ENCODE measurements around the gene CNTROB.

CNTROB gene

GRCh38 chr17:7961421-7961820 is 29.4 kb downstream of the CNTROB start:
- no peak for TF ChIP-seq SP3 (tag by site-specific recombination; IDR thresholded peaks at IDR 0.05)
- no peak for TF ChIP-seq ZNF561 (tag by site-specific recombination; IDR thresholded peaks at IDR 0.05; ENCODE audit: borderline replicate concordance)
- no peak for TF ChIP-seq ZNF114 (tag by site-specific recombination; IDR thresholded peaks at IDR 0.05)
- TF ChIP-seq KLF16 (tag by site-specific recombination; IDR thresholded peaks at IDR 0.05), result no peak
- TF ChIP-seq PRDM6 (tag by site-specific recombination; IDR thresholded peaks at IDR 0.05), result no peak
- no peak for TF ChIP-seq ZNF280C (tag by site-specific recombination; IDR thresholded peaks at IDR 0.05)
- TF ChIP-seq ZNF629 (tag by site-specific recombination; IDR thresholded peaks at IDR 0.05), result no peak
- no peak for TF ChIP-seq ZNF791 (tag by site-specific recombination; IDR thresholded peaks at IDR 0.05)
- no peak for TF ChIP-seq ZNF292 (tag by site-specific recombination; IDR thresholded peaks at IDR 0.05; ENCODE audit: borderline replicate concordance, low read depth)
- no peak for TF ChIP-seq TRIM28 (IDR thresholded peaks at IDR 0.05; ENCODE audit: borderline replicate concordance, low read length)
- TF ChIP-seq ZNF747 (tag by site-specific recombination; IDR thresholded peaks at IDR 0.05), result no peak
- no peak for TF ChIP-seq WT1 (tag by site-specific recombination; IDR thresholded peaks at IDR 0.05)
- no peak for TF ChIP-seq ZNF266 (tag by site-specific recombination; IDR thresholded peaks at IDR 0.05; ENCODE audit: low read depth)
- TF ChIP-seq ZNF354C (tag by site-specific recombination; IDR thresholded peaks at IDR 0.05; ENCODE audit: borderline replicate concordance, low read depth), result no peak
- no peak for TF ChIP-seq ZNF585B (tag by site-specific recombination; IDR thresholded peaks at IDR 0.05)
- no peak for TF ChIP-seq ZNF768 (tag by site-specific recombination; IDR thresholded peaks at IDR 0.05)
- no peak for TF ChIP-seq SCRT2 (tag by site-specific recombination; IDR thresholded peaks at IDR 0.05)
- no peak overlapping the region for H3K4me3 ChIP-seq (ENCODE audit: low read depth, low read length)
- ChIA-PET CTCF (interaction anchor here (0.6 to 2.9 kb wide), 6 partner anchors 11 to 96 kb away, joined by 3 to 20 read pairs (median 3); no protein-coding TSS in a partner anchor), POLR2A (no interaction called here)
- H3K9me3 ChIP-seq (ENCODE audit: control insufficient read depth, insufficient read depth, low read depth, low read length), result no peaks in the 10 kb centered on the region
- no peaks in the 10 kb centered on the region for H3K36me3 ChIP-seq (ENCODE audit: control insufficient read depth in 2 of 2, insufficient read depth in 1 of 2, low read length in 2 of 2)
- no peaks in the 10 kb centered on the region for H3K4me1 ChIP-seq (ENCODE audit: control insufficient read depth, insufficient read depth, low read length)
- no peak overlapping the region for H3K27ac ChIP-seq (ENCODE audit: extremely low read depth, low read depth, low read length)

GRCh38 chr17:7967751-7968150 is 35.7 kb downstream of the CNTROB start:
- no peak overlapping the region for H3K4me3 ChIP-seq (ENCODE audit: low read depth, low read length)
- H3K4me1 ChIP-seq (ENCODE audit: control insufficient read depth, insufficient read depth, low read length), result no peaks in the 10 kb centered on the region
- H3K36me3 ChIP-seq (ENCODE audit: control insufficient read depth in 2 of 2, insufficient read depth in 1 of 2, low read length in 2 of 2), result no peaks in the 10 kb centered on the region
- ChIA-PET POLR2A (no interaction called here), CTCF (interaction anchor here (1.2 kb wide), 1 partner anchor 21 kb away, joined by 4 read pairs; no protein-coding TSS in a partner anchor)
- no peak overlapping the region for H3K27ac ChIP-seq (ENCODE audit: extremely low read depth, low read depth, low read length)
- TF ChIP-seq KLF9 (tag by site-specific recombination; IDR thresholded peaks at IDR 0.05; ENCODE audit: low read depth) (no peak), ZBTB26 (tag by site-specific recombination; optimal IDR thresholded peaks at IDR 0.05) (no peak), PRDM6 (tag by site-specific recombination; IDR thresholded peaks at IDR 0.05) (no peak), ZNF394 (tag by site-specific recombination; IDR thresholded peaks at IDR 0.05; ENCODE audit: borderline replicate concordance) (no peak), ZNF560 (tag by site-specific recombination; IDR thresholded peaks at IDR 0.05; ENCODE audit: borderline replicate concordance) (no peak), ZSCAN18 (tag by site-specific recombination; IDR thresholded peaks at IDR 0.05) (no peak), ZNF558 (tag by site-specific recombination; IDR thresholded peaks at IDR 0.05) (no peak), HOXA7 (CRISPR knock-in tag; IDR thresholded peaks at IDR 0.05; ENCODE audit: borderline replicate concordance) (no peak)
- no peaks in the 10 kb centered on the region for H3K9me3 ChIP-seq (ENCODE audit: control insufficient read depth, insufficient read depth, low read depth, low read length)

All from HEK293 (cell line).